Measurements from ENCODE around the gene ARHGEF16.

ARHGEF16 gene

GRCh38 chr1:3408751-3409266 lies 45.7 kb upstream of the ARHGEF16 start:
- H3K27me3 ChIP-seq, result peaks cover 8% of the 10 kb centered on the region
- H3K9me3 ChIP-seq, result no peaks in the 10 kb centered on the region
- no peak overlapping the region for H3K4me3 ChIP-seq (ENCODE audit: low read depth, low read length)
- no peaks in the 10 kb centered on the region for H3K4me1 ChIP-seq
- DNase-seq, result no peak
- TF ChIP-seq, protein P1, sequence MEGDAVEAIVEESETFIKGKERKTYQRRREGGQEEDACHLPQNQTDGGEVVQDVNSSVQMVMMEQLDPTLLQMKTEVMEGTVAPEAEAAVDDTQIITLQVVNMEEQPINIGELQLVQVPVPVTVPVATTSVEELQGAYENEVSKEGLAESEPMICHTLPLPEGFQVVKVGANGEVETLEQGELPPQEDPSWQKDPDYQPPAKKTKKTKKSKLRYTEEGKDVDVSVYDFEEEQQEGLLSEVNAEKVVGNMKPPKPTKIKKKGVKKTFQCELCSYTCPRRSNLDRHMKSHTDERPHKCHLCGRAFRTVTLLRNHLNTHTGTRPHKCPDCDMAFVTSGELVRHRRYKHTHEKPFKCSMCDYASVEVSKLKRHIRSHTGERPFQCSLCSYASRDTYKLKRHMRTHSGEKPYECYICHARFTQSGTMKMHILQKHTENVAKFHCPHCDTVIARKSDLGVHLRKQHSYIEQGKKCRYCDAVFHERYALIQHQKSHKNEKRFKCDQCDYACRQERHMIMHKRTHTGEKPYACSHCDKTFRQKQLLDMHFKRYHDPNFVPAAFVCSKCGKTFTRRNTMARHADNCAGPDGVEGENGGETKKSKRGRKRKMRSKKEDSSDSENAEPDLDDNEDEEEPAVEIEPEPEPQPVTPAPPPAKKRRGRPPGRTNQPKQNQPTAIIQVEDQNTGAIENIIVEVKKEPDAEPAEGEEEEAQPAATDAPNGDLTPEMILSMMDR (IDR thresholded peaks at IDR 0.05; ENCODE audit: low read depth, low read length), result no peak
- no peaks in the 10 kb centered on the region for H3K36me3 ChIP-seq

- Histone ChIP-seq H3K27me3 (peaks cover 8% of the 10 kb centered on the region), H3K4me1 (no peaks in the 10 kb centered on the region), H3K4me3 (ENCODE audit: low read depth, low read length) (no peak overlapping the region), H3K36me3 (no peaks in the 10 kb centered on the region), H3K9me3 (no peaks in the 10 kb centered on the region)
- TF ChIP-seq, protein P1 (IDR thresholded peaks at IDR 0.05; ENCODE audit: low read depth, low read length), result no peak
- DNase-seq, result no peak
Measured at GRCh38 chr1:3409366-3410141, 44.9 kb upstream of the ARHGEF16 start.

DNA sequence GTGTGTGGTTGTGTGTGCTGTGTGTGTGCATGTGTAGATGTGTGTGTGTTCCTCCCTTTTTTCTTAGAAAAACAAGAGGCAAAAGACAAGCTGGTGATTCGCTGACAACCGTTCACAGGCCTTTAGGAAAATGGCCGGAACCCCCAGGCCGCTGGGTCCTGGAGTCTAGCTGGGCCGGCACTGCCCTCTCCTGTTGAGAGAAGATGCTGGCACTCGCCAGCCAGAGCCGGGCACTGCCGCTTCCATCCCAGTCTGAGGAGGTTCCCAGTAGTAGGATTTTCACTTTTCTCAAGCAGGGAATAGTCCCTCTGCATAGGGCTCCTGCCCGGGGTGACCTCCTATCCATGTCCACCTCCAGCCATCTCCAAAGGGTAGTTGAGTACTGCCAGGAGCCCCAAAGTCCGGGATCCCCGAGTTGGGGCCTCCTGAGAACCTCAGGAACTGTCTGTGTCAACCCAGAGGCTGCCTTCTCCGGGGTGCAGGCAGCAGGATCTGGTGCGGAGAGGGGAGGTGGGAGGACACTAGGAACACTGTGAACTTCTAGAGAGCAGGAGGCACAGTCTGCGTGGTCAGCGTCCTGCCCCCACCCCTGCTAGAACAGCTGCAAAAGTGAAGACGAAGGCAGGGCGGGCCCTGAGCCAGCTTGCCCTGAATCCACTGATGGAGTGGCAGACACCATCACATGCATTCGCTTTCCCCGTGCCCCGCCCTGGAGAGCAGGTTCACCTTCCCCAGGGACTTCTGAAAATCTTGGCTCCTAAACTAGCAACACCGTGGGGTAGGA lies 44.1 kb upstream of the ARHGEF16 start:
- Histone ChIP-seq H3K36me3 (no peaks in the 10 kb centered on the region), H3K4me1 (no peaks in the 10 kb centered on the region), H3K27me3 (peaks cover 8% of the 10 kb centered on the region), H3K4me3 (ENCODE audit: low read depth, low read length) (no peak overlapping the region), H3K9me3 (no peaks in the 10 kb centered on the region)
- TF ChIP-seq, protein P1 (IDR thresholded peaks at IDR 0.05; ENCODE audit: low read depth, low read length), result peak; percentile 48
- peak; percentile 51 for DNase-seq

- DNase-seq, result no peak
- no peak overlapping the region for H3K4me3 ChIP-seq (ENCODE audit: low read depth, low read length)
- H3K36me3 ChIP-seq, result no peaks in the 10 kb centered on the region
- no peaks in the 10 kb centered on the region for H3K4me1 ChIP-seq
- TF ChIP-seq, protein P1 (IDR thresholded peaks at IDR 0.05; ENCODE audit: low read depth, low read length), result no peak
- H3K27me3 ChIP-seq, result peaks cover 8% of the 10 kb centered on the region
- H3K9me3 ChIP-seq, result no peaks in the 10 kb centered on the region
Measured at GRCh38 chr1:3411806-3412205, 42.7 kb upstream of the ARHGEF16 start.

DNA sequence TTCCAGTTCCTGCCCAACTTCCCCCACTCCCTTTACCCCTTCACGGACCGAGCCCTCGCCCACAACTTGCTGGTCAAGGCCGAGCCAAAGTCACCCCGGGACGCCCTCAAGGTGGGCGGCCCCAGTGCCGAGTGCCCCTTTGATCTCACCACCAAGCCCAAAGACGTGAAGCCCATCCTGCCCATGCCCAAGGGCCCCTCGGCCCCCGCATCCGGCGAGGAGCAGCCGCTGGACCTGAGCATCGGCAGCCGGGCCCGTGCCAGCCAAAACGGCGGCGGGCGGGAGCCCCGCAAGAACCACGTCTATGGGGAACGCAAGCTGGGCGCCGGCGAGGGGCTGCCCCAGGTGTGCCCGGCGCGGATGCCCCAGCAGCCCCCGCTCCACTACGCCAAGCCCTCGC lies 42.1 kb upstream of the ARHGEF16 start:
- Histone ChIP-seq H3K4me3 (ENCODE audit: low read depth, low read length) (no peak overlapping the region), H3K9me3 (no peaks in the 10 kb centered on the region), H3K27me3 (peaks cover 8% of the 10 kb centered on the region), H3K36me3 (no peaks in the 10 kb centered on the region), H3K4me1 (no peaks in the 10 kb centered on the region)
- TF ChIP-seq, protein P1 (IDR thresholded peaks at IDR 0.05; ENCODE audit: low read depth, low read length), result no peak
- DNase-seq, result no peak
